Measurements from ENCODE around the gene SPAAR. TPM values are rescaled to one million over a fixed set of nuclear protein-coding genes. Genes with fewer than 3 reads are reported as not detected.
"Not testable (repeated sequence)": the region's sequence is repeated elsewhere in the genome, so short reads cannot be mapped to it uniquely, and the experiment has no call there.

Gene SPAAR
- total and polyA plus RNA-seq, 2 experiments from 2014 or later: 0.09 to 0.15 TPM

DNA sequence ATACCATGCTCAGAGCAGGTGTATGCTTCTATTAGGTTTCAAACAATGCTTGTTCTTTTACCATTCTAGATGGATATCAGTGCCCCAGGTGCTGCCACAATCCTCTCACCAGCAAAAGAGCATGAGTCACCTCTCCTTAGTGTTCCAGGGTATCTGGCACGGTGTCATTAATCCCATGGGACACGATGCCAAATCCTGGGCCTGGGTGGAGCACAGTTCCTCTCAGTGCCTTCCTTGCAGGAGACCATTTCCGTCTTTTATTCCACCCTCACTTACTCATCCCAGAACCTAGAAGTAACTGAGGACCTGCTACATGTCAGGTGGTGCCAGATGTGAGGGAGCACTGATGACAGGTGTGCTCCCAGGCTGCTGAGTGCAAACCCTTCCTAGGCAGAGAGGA is 37.7 kb upstream of the SPAAR start:
- no peak for DNase-seq (ENCODE audit: low read depth in 1 of 2, low spot score in 1 of 2)
- TF ChIP-seq, protein P1, sequence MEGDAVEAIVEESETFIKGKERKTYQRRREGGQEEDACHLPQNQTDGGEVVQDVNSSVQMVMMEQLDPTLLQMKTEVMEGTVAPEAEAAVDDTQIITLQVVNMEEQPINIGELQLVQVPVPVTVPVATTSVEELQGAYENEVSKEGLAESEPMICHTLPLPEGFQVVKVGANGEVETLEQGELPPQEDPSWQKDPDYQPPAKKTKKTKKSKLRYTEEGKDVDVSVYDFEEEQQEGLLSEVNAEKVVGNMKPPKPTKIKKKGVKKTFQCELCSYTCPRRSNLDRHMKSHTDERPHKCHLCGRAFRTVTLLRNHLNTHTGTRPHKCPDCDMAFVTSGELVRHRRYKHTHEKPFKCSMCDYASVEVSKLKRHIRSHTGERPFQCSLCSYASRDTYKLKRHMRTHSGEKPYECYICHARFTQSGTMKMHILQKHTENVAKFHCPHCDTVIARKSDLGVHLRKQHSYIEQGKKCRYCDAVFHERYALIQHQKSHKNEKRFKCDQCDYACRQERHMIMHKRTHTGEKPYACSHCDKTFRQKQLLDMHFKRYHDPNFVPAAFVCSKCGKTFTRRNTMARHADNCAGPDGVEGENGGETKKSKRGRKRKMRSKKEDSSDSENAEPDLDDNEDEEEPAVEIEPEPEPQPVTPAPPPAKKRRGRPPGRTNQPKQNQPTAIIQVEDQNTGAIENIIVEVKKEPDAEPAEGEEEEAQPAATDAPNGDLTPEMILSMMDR (IDR thresholded peaks at IDR 0.05; ENCODE audit: low read depth, low read length): no peak

DNA sequence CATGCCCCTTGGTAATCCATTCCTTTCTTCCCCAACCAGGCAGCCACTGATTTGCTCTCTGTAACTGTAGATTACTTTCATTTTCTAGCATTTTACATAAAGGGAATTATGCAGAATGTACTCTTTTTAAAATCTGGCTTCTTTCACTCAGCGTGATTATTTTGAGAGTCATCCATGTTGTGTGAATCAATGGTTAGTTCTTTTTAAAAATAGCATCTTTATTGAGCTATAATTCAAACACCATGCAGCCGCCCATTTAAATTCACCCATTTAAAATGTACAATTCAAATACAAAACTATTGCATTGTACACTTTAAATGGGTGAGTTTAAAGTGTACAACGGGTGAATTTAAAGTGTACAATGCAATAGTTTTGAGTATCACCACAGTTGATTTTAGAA is 36.8 kb upstream of the SPAAR start:
- no peak for DNase-seq (ENCODE audit: low read depth in 1 of 2, low spot score in 1 of 2)
- no peak overlapping the region for H3K4me3 ChIP-seq
- no peak overlapping the region for H3K27ac ChIP-seq
- no peaks in the 10 kb centered on the region for H3K36me3 ChIP-seq
- H3K27me3 ChIP-seq: no peaks in the 10 kb centered on the region
- H3K4me1 ChIP-seq (ENCODE audit: low read depth): no peaks in the 10 kb centered on the region
- no peaks in the 10 kb centered on the region for H3K9me3 ChIP-seq (ENCODE audit: low read depth)
- TF ChIP-seq, protein P1 (IDR thresholded peaks at IDR 0.05; ENCODE audit: low read depth, low read length): no peak

More for the DNA sequence above, 37.7 kb upstream of the SPAAR start:
- no peak overlapping the region for H3K4me3 ChIP-seq
- H3K36me3 ChIP-seq: no peaks in the 10 kb centered on the region
- no peak overlapping the region for H3K27ac ChIP-seq
- H3K4me1 ChIP-seq (ENCODE audit: low read depth): no peaks in the 10 kb centered on the region
- no peaks in the 10 kb centered on the region for H3K9me3 ChIP-seq (ENCODE audit: low read depth)
- H3K27me3 ChIP-seq: no peaks in the 10 kb centered on the region

DNA sequence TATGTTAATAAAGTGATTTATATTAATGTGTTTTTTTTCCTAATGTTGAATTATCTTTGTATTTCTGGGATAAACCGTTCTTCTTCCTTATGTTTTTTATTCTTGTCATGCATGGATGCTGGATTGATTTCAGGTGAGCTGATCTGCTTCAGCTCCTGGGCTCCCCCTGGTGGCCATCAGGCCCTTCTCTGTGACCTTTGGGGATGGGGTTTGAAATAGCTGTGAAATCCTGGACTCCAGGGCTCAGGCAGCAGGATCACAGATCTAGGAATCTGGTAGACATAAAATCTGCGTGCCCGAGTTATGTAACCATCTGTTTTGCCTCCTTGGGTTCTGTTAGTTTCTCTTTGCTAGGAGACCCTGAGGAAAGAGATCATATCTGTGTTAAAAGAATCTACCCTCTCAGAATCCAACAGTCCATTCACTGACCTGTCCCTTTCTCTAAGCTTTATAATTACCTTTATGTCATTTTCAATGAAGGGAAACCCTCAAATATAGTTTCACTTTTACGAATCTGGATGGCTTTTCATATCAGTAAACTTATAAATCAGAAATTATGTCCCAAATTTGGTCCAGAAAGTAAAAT is 26.9 kb upstream of the SPAAR start:
- DNase-seq (ENCODE audit: low read depth in 1 of 2, low spot score in 1 of 2): peak; percentile 82 to 87
- Histone ChIP-seq H3K27ac (no peak overlapping the region), H3K36me3 (no peaks in the 10 kb centered on the region), H3K27me3 (no peaks in the 10 kb centered on the region), H3K9me3 (ENCODE audit: low read depth) (no peaks in the 10 kb centered on the region), H3K4me1 (ENCODE audit: low read depth) (no peaks in the 10 kb centered on the region), H3K4me3 (no peak overlapping the region)
- TF ChIP-seq, protein P1 (IDR thresholded peaks at IDR 0.05; ENCODE audit: low read depth, low read length): peak; percentile 99

DNA sequence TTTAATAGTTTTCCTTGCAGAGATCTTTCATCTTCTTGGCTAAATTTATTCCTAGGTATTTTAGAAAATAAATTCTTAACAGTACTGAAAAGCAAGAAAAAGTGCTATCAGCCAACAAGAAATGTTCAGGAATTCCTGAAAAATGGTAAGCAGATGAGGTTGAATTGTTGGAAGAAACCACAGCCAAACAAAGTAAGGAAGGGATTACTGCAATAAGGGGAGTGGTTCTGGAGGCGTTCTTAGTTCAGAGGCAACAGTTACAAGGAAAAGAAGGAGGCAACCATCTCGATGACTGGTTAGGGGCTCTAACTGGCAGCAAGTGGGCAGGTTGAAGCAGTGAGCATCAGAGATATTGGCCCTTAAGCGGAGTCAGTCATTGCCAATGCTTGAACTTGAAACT is 26.3 kb upstream of the SPAAR start:
- no peaks in the 10 kb centered on the region for H3K27me3 ChIP-seq
- H3K27ac ChIP-seq: no peak overlapping the region
- peak in 1 of 2 donors; percentile 44 for DNase-seq (ENCODE audit: low read depth in 1 of 2, low spot score in 1 of 2)
- no peak overlapping the region for H3K4me3 ChIP-seq
- no peaks in the 10 kb centered on the region for H3K36me3 ChIP-seq
- H3K9me3 ChIP-seq (ENCODE audit: low read depth): no peaks in the 10 kb centered on the region
- TF ChIP-seq, protein P1 (IDR thresholded peaks at IDR 0.05; ENCODE audit: low read depth, low read length): no peak
- no peaks in the 10 kb centered on the region for H3K4me1 ChIP-seq (ENCODE audit: low read depth)

DNA sequence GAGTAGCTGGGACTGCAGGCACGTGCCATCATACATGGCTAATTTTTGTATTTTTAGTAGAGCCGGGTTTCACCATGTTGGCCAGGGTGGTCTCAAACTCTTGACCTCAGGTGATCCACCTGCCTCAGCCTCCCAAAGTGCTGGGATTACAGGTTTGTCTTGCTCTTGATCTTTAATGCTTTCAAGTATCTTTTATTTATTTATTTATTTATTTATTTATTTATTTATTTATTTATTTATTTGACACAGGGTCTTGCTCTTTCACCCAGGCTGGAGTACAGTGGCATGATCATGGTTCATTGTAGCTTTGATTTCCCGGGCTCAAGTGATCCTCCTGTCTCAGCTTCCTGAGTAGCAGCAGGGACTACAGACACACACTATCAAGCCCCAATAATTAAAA is 24.4 kb upstream of the SPAAR start:
- H3K4me1 ChIP-seq (ENCODE audit: low read depth); H3K9me3 ChIP-seq (ENCODE audit: low read depth); H3K4me3 ChIP-seq; H3K36me3 ChIP-seq; H3K27me3 ChIP-seq; H3K27ac ChIP-seq; DNase-seq (ENCODE audit: low read depth in 1 of 2, low spot score in 1 of 2): not testable (repeated sequence)

DNA sequence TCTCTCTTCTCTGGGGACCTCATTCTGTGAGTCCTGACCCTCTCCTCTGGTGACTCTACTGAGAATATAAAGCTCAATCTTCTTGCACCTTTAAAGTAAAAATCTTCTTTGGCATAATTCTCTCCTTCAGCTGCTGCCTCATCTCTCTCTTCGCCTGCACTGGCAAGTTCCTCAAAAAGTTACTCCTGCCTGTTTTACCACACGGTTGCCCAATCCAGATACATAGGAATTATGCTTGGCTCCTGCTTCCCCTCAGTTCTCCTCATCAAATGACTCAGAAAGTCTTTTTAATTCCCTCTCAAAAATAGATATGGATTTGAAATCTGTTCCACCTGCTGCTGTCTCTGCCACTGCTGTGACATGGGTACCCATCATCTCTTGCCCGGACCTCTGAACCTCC is 17.6 kb upstream of the SPAAR start:
- Histone ChIP-seq H3K4me3 (no peak overlapping the region), H3K27me3 (peaks cover 44% of the 10 kb centered on the region), H3K9me3 (ENCODE audit: low read depth) (no peaks in the 10 kb centered on the region), H3K36me3 (no peaks in the 10 kb centered on the region), H3K27ac (no peak overlapping the region), H3K4me1 (ENCODE audit: low read depth) (no peaks in the 10 kb centered on the region)
- TF ChIP-seq, protein P1 (IDR thresholded peaks at IDR 0.05; ENCODE audit: low read depth, low read length): no peak
- DNase-seq (ENCODE audit: low read depth in 1 of 2, low spot score in 1 of 2): peak in 1 of 2 donors; percentile 45
